HEK293 (cell line): ENCODE measurements around the gene ALOX5.

Experiments used
- ZNF169 ChIP-seq: fragments of 450-650 bp; formaldehyde crosslinking; IDR thresholded peaks from 2 replicates; pipeline ENCODE4 v1.5.1; 2016; ENCODE audit warnings: missing biosample characterization, missing genetic modification characterization
- ZNF404 ChIP-seq: fragments of 450-650 bp; formaldehyde crosslinking; IDR thresholded peaks from 2 replicates; pipeline ENCODE4 v1.5.1; 2017; ENCODE audit warnings: missing biosample characterization, missing genetic modification characterization
- ZNF621 ChIP-seq: fragments of 450-650 bp; formaldehyde crosslinking; IDR thresholded peaks from 2 replicates; pipeline ENCODE4 v1.5.1; 2017; ENCODE audit warnings: missing biosample characterization, missing genetic modification characterization
- ZNF792 ChIP-seq: fragments of 450-650 bp; formaldehyde crosslinking; IDR thresholded peaks from 2 replicates; pipeline ENCODE4 v1.5.1; 2016; ENCODE audit warnings: missing biosample characterization, missing genetic modification characterization
- TF ChIP-seq, protein P1 (sequence below): fragments of 450-650 bp; formaldehyde crosslinking; conservative IDR thresholded peaks from 2 replicates; pipeline ENCODE4 v1.5.1; 2016; ENCODE audit warnings: low read depth, missing biosample characterization, missing genetic modification characterization
- TF ChIP-seq, protein P2 (sequence below): fragments of 450-650 bp; formaldehyde crosslinking; IDR thresholded peaks from 2 replicates; pipeline ENCODE4 v1.5.1; 2016; ENCODE audit warnings: missing biosample characterization, missing genetic modification characterization
- TF ChIP-seq, protein P3 (sequence below): fragments of 450-650 bp; formaldehyde crosslinking; IDR thresholded peaks from 2 replicates; pipeline ENCODE4 v1.5.1; 2016; ENCODE audit warnings: missing biosample characterization, missing genetic modification characterization

Gene ALOX5

DNA sequence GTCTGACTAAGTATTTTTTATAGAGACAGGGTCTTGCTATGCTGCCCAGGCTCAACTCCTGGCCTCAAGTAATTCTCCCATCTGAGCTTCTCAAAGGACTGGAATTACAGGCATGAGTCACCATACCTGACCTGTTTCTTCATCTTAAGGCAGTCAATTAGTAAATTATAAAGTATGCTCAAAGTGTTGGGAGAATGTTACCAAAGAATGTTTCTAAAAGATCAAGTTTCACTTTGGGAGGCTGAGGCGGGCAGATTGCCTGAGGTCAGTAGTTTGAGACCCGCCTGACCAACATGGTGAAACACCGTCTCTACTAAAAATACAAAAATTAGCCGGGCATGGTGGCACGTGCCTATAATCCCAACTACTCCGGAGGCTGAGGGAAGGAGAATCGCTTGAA, 117.0 kb downstream of the ALOX5 start (continued):
- TF ChIP-seq, protein P1, sequence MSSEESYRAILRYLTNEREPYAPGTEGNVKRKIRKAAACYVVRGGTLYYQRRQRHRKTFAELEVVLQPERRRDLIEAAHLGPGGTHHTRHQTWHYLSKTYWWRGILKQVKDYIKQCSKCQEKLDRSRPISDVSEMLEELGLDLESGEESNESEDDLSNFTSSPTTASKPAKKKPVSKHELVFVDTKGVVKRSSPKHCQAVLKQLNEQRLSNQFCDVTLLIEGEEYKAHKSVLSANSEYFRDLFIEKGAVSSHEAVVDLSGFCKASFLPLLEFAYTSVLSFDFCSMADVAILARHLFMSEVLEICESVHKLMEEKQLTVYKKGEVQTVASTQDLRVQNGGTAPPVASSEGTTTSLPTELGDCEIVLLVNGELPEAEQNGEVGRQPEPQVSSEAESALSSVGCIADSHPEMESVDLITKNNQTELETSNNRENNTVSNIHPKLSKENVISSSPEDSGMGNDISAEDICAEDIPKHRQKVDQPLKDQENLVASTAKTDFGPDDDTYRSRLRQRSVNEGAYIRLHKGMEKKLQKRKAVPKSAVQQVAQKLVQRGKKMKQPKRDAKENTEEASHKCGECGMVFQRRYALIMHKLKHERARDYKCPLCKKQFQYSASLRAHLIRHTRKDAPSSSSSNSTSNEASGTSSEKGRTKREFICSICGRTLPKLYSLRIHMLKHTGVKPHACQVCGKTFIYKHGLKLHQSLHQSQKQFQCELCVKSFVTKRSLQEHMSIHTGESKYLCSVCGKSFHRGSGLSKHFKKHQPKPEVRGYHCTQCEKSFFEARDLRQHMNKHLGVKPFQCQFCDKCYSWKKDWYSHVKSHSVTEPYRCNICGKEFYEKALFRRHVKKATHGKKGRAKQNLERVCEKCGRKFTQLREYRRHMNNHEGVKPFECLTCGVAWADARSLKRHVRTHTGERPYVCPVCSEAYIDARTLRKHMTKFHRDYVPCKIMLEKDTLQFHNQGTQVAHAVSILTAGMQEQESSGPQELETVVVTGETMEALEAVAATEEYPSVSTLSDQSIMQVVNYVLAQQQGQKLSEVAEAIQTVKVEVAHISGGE (tag by site-specific recombination) = no peak
- TF ChIP-seq, protein P2, sequence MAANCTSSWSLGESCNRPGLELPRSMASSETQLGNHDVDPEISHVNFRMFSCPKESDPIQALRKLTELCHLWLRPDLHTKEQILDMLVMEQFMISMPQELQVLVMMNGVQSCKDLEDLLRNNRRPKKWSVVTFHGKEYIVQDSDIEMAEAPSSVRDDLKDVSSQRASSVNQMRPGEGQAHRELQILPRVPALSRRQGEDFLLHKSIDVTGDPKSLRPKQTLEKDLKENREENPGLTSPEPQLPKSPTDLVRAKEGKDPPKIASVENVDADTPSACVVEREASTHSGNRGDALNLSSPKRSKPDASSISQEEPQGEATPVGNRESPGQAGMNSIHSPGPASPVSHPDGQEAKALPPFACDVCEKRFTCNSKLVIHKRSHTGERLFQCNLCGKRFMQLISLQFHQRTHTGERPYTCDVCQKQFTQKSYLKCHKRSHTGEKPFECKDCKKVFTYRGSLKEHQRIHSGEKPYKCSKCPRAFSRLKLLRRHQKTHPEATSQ (tag by site-specific recombination) = no peak
- TF ChIP-seq ZNF621 (tag by site-specific recombination) (no peak), ZNF404 (tag by site-specific recombination) (no peak), ZNF792 (tag by site-specific recombination) (no peak), ZNF169 (tag by site-specific recombination) (no peak)
- TF ChIP-seq, protein P3, sequence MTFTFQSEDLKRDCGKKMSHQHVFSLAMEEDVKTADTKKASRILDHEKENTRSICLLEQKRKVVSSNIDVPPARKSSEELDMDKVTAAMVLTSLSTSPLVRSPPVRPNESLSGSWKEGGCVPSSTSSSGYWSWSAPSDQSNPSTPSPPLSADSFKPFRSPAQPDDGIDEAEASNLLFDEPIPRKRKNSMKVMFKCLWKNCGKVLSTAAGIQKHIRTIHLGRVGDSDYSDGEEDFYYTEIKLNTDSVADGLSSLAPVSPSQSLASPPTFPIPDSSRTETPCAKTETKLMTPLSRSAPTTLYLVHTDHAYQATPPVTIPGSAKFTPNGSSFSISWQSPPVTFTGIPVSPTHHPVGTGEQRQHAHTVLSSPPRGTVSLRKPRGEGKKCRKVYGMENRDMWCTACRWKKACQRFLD (tag by site-specific recombination) = no peak
